H1 (cell line): ENCODE data around the gene SMARCD1. TPM values are rescaled to one million over a fixed set of nuclear protein-coding genes. Genes with fewer than 3 reads are reported as not detected.

ENCODE experiments used
- CTCF ChIA-PET: fragments of 300-600 bp; sonication (Branson Sonifier 250); formaldehyde crosslinking; loops from one replicate; lab custom pipeline; 2021; ENCODE audit not compliant: partially characterized antibody; lab: Charles Lee
- POLR2A ChIA-PET: fragments of 300-600 bp; sonication (Branson Sonifier 250); formaldehyde crosslinking; loops from one replicate; lab custom pipeline; 2021; ENCODE audit warnings: inconsistent platforms; ENCODE audit not compliant: partially characterized antibody; lab: Charles Lee
- DNase-seq, 2 experiments: peaks; one replicate each; pipeline versions ENCODE4 v3.0.0 to v3.0.0-alpha.2; 2010 to 2022; ENCODE audit warnings: low spot score in 2 of 2, low read depth in 1 of 2, mixed read lengths in 1 of 2
- FAIRE-seq: peaks from 2 replicates; lab custom pipeline; 2011; peaks lifted over from hg19 to GRCh38; lab: Jason Lieb, UNC
- H2AFZ ChIP-seq: 2 replicates; pipeline ENCODE4 v1.8.1; 2012; ENCODE audit warnings: low read length, inconsistent platforms
- H2AK5ac ChIP-seq: 2 replicates; pipeline ENCODE4 v1.6.1; 2013; ENCODE audit warnings: low read depth, low read length
- H2BK120ac ChIP-seq: replicated peaks from 2 replicates; pipeline ENCODE3; 2013; ENCODE audit warnings: low read depth, low read length, inconsistent platforms
- H2BK12ac ChIP-seq: 2 replicates; pipeline ENCODE4 v1.6.1; 2013; ENCODE audit warnings: low read depth, low read length
- H2BK15ac ChIP-seq: 2 replicates; pipeline ENCODE4 v1.6.1; 2013; ENCODE audit warnings: low read length
- H2BK20ac ChIP-seq: 2 replicates; pipeline ENCODE4 v1.6.1; 2013; ENCODE audit warnings: low read length
- H2BK5ac ChIP-seq: 2 replicates; pipeline ENCODE4 v1.6.1; 2013; ENCODE audit warnings: low read depth, low read length
- H3K14ac ChIP-seq: 2 replicates; pipeline ENCODE4 v1.6.1; 2013; ENCODE audit warnings: inconsistent platforms; ENCODE audit not compliant: insufficient read length
- H3K18ac ChIP-seq: 2 replicates; pipeline ENCODE4 v1.6.1; 2013; ENCODE audit warnings: low read length; ENCODE audit errors: extremely low read depth
- H3K23ac ChIP-seq: 2 replicates; pipeline ENCODE4 v1.6.1; 2013; ENCODE audit warnings: inconsistent platforms; ENCODE audit not compliant: insufficient read length
- H3K23me2 ChIP-seq: 2 replicates; pipeline ENCODE4 v1.6.1; 2013; ENCODE audit warnings: low read depth, low read length
- H3K27ac ChIP-seq: 2 replicates; pipeline ENCODE4 v1.6.1; 2011; ENCODE audit warnings: low read depth, low read length, inconsistent platforms
- H3K27me3 ChIP-seq, 4 experiments: replicated peaks in 1 of 4; 1 replicate in 1 of 4; 2 replicates in 3 of 4; pipeline versions ENCODE4 v1.6.1 to v1.8.1; 2011 to 2013; ENCODE audit warnings: low read length in 3 of 4, mild to moderate bottlenecking in 3 of 4, inconsistent platforms in 2 of 4, mixed read lengths in 2 of 4, moderate library complexity in 1 of 4; ENCODE audit not compliant: control insufficient read depth in 3 of 4, insufficient read depth in 3 of 4; ENCODE audit errors: extremely low read depth in 1 of 4
- H3K36me3 ChIP-seq, 4 experiments: 2 replicates each; pipeline versions ENCODE4 v1.6.1 to v1.8.1; 2011 to 2013; ENCODE audit warnings: mild to moderate bottlenecking in 4 of 4, low read length in 3 of 4, moderate library complexity in 2 of 4, control low read depth in 1 of 4, inconsistent platforms in 1 of 4; ENCODE audit not compliant: insufficient read depth in 4 of 4, control insufficient read depth in 2 of 4
- H3K4ac ChIP-seq: replicated peaks from 2 replicates; pipeline ENCODE3; 2013; ENCODE audit warnings: low read length, low read depth, mixed read lengths, inconsistent platforms; ENCODE audit not compliant: insufficient read length
- H3K4me1 ChIP-seq, 4 experiments: replicated peaks in 1 of 4; 1 replicate in 1 of 4; 2 replicates in 3 of 4; pipeline versions ENCODE4 v1.6.1 to v1.8.1; 2011 to 2013; ENCODE audit warnings: low read length in 3 of 4, inconsistent platforms in 2 of 4, mixed read lengths in 1 of 4; ENCODE audit not compliant: insufficient read depth in 4 of 4, control insufficient read depth in 3 of 4
- H3K4me2 ChIP-seq, 2 experiments: 2 replicates each; pipeline versions ENCODE4 v1.6.1 to v1.8.1; 2011 to 2013; ENCODE audit warnings: low read depth in 2 of 2, low read length in 2 of 2, control low read depth in 1 of 2, inconsistent platforms in 1 of 2, mild to moderate bottlenecking in 1 of 2; ENCODE audit not compliant: insufficient read depth in 1 of 2
- H3K4me3 ChIP-seq, 4 experiments: fragments of 200-600, 300-600 bp in 1 of 4; sonication (generic), shearing (Covaris generic), sonication (Bioruptor Twin) in 1 of 4; 2 replicates each; pipeline versions ENCODE4 v1.5.1 to v1.8.1; 2011 to 2016; ENCODE audit warnings: low read length in 4 of 4, low read depth in 3 of 4, control low read depth in 2 of 4, inconsistent platforms in 2 of 4, mild to moderate bottlenecking in 2 of 4, mixed read lengths in 1 of 4, moderate library complexity in 1 of 4; ENCODE audit not compliant: insufficient read depth in 2 of 4; ENCODE audit errors: extremely low read depth in 1 of 4
- H3K56ac ChIP-seq: replicated peaks from 2 replicates; pipeline ENCODE3; 2013; ENCODE audit warnings: low read depth, mild to moderate bottlenecking, mixed read lengths, low read length, inconsistent platforms; ENCODE audit not compliant: insufficient read length
- H3K79me1 ChIP-seq: 2 replicates; pipeline ENCODE4 v1.6.1; 2013; ENCODE audit warnings: low read depth, low read length, control low read depth
- H3K79me2 ChIP-seq, 2 experiments: 2 replicates each; pipeline versions ENCODE4 v1.6.1 to v1.8.1; 2012 to 2013; ENCODE audit warnings: low read length in 2 of 2, mild to moderate bottlenecking in 2 of 2, inconsistent platforms in 1 of 2; ENCODE audit not compliant: insufficient read depth in 2 of 2, control insufficient read depth in 1 of 2
- H3K9ac ChIP-seq, 4 experiments: replicated peaks in 1 of 4; 1 replicate in 1 of 4; 2 replicates in 3 of 4; pipeline versions ENCODE4 v1.6.1 to v1.8.1; 2011 to 2013; ENCODE audit warnings: low read depth in 3 of 4, low read length in 3 of 4, control low read depth in 2 of 4, mild to moderate bottlenecking in 2 of 4, moderate library complexity in 2 of 4, inconsistent platforms in 1 of 4; ENCODE audit errors: extremely low read depth in 1 of 4
- H3K9me3 ChIP-seq, 2 experiments: 2 replicates each; pipeline versions ENCODE4 v1.6.1 to v1.8.1; 2012 to 2013; ENCODE audit warnings: mild to moderate bottlenecking in 2 of 2, moderate library complexity in 2 of 2, control low read depth in 1 of 2, inconsistent platforms in 1 of 2, low read depth in 1 of 2, low read length in 1 of 2, mixed read lengths in 1 of 2; ENCODE audit not compliant: insufficient read depth in 2 of 2
- H4K20me1 ChIP-seq, 2 experiments: replicated peaks in 1 of 2; 2 replicates each; pipeline versions ENCODE3 to v1.8.1; 2011 to 2013; ENCODE audit warnings: inconsistent platforms in 2 of 2, low read length in 2 of 2, mild to moderate bottlenecking in 1 of 2; ENCODE audit not compliant: insufficient read depth in 2 of 2, control insufficient read depth in 1 of 2
- H4K5ac ChIP-seq: 2 replicates; pipeline ENCODE4 v1.6.1; 2013; ENCODE audit warnings: low read length, low read depth, mixed read lengths, inconsistent platforms; ENCODE audit not compliant: insufficient read length
- H4K8ac ChIP-seq: 2 replicates; pipeline ENCODE4 v1.8.0; 2013; ENCODE audit warnings: mild to moderate bottlenecking, moderate library complexity, low read length, inconsistent platforms; ENCODE audit not compliant: insufficient read depth; ENCODE audit errors: extremely low read depth
- H4K91ac ChIP-seq: replicated peaks from 2 replicates; pipeline ENCODE3; 2013; ENCODE audit warnings: low read length, mixed read lengths, inconsistent platforms; ENCODE audit not compliant: insufficient read length
- BRCA1 ChIP-seq: IDR thresholded peaks from 2 replicates; pipeline ENCODE4 v1.6.1; 2012; ENCODE audit warnings: low read depth, low read length, improper control_type of control experiment
- CHD1 ChIP-seq: IDR thresholded peaks from 2 replicates; pipeline ENCODE4 v1.6.1; 2012; ENCODE audit warnings: low read depth, low read length, improper control_type of control experiment
- HDAC2 ChIP-seq, 2 experiments: fragments of 300-600 bp in 1 of 2; sonication (generic) in 1 of 2; IDR thresholded peaks; 2 replicates each; pipeline ENCODE4 v1.6.1; 2011 to 2012; ENCODE audit warnings: low read depth in 2 of 2, low read length in 2 of 2, mild to moderate bottlenecking in 2 of 2, moderate library complexity in 2 of 2, borderline replicate concordance in 1 of 2, inconsistent platforms in 1 of 2
- POU5F1 ChIP-seq: IDR thresholded peaks from 2 replicates; pipeline ENCODE4 v1.6.1; 2011; ENCODE audit warnings: low read depth, mild to moderate bottlenecking, low read length, moderate library complexity
- RAD21 ChIP-seq, 2 experiments: IDR thresholded peaks in 1 of 2; conservative IDR thresholded peaks in 1 of 2; 2 replicates each; pipeline ENCODE4 v1.6.1; 2011; ENCODE audit warnings: low read depth in 2 of 2, low read length in 2 of 2, improper control_type of control experiment in 1 of 2, inconsistent platforms in 1 of 2, mild to moderate bottlenecking in 1 of 2, moderate library complexity in 1 of 2
- SAP30 ChIP-seq: fragments of 300-600 bp; sonication (generic); IDR thresholded peaks from 2 replicates; pipeline ENCODE4 v1.7.1; 2012; ENCODE audit warnings: low read length, moderate library complexity, mild to moderate bottlenecking, inconsistent platforms; ENCODE audit not compliant: insufficient read depth, insufficient replicate concordance
- SRF ChIP-seq: IDR thresholded peaks from 2 replicates; pipeline ENCODE4 v1.6.1; 2011; ENCODE audit warnings: mild to moderate bottlenecking, low read depth, low read length, moderate library complexity
- TAF1 ChIP-seq: IDR thresholded peaks from 2 replicates; pipeline ENCODE4 v1.6.1; 2011; ENCODE audit warnings: mild to moderate bottlenecking, low read depth, low read length
- TBP ChIP-seq: IDR thresholded peaks from 2 replicates; pipeline ENCODE4 v1.6.1; 2011; ENCODE audit warnings: low read depth, low read length, improper control_type of control experiment
- YY1 ChIP-seq: IDR thresholded peaks from 2 replicates; pipeline ENCODE4 v1.6.1; 2011; ENCODE audit warnings: low read depth, mild to moderate bottlenecking, low read length
- WGBS, 2 experiments: shearing (Covaris generic) in 1 of 2; methylation state at CpG; one replicate each; pipeline versions ENCODE4 v1.1.6 to v1.1.7; 2013 to 2015; ENCODE audit warnings: low lambda C conversion rate in 2 of 2, mixed read lengths in 2 of 2, inconsistent platforms in 1 of 2, low coverage in 1 of 2, missing lambda C conversion rate in 1 of 2; ENCODE audit not compliant: insufficient replicate concordance in 2 of 2, insufficient coverage in 1 of 2, insufficient read length in 1 of 2; ENCODE audit errors: extremely low coverage in 1 of 2, missing lambda C conversion rate in 1 of 2; 5-methylcytosine and 5-hydroxymethylcytosine counted together
- polyA plus RNA-seq, 7 experiments: library from polyadenylated mRNA; depleted of rRNA in 3 of 7; stranded (reverse) in 5 of 7; unstranded in 2 of 7; fragments of >200 nt in 5 of 7; fragments of 200-250 nt in 2 of 7; gene quantifications; 1 replicate in 5 of 7; 2 replicates in 1 of 7; 4 replicates in 1 of 7; pipeline versions ENCODE4 v1.2.1 to v1.2.3, GENCODE V29; 2011 to 2013; ENCODE audit warnings: missing spikeins in 2 of 7, mixed read lengths in 2 of 7
- total RNA-seq: library from RNA; stranded (reverse); fragmentation: NEBNext Ultra II Directional; extraction: Animal tissue kit (Norgen Biotek cat#: 25700); gene quantifications from 2 replicates; pipeline ENCODE4 v1.2.1, GENCODE V29; 2021
- TF ChIP-seq, protein P1 (sequence below), 3 experiments: IDR thresholded peaks; 1 replicate in 2 of 3; 2 replicates in 1 of 3; pipeline versions ENCODE4 v1.5.1 to v1.6.1; 2011; ENCODE audit warnings: low read length in 3 of 3, mild to moderate bottlenecking in 3 of 3, inconsistent platforms in 2 of 3, low read depth in 1 of 3, moderate library complexity in 1 of 3; ENCODE audit not compliant: insufficient read depth in 1 of 3; ENCODE audit errors: control extremely low read depth in 1 of 3

SMARCD1 gene
- total and polyA plus RNA-seq, 2 of the 8 experiments (the other 6 are each of a cell fraction or from before 2014, with no cell fraction given), result 128 to 130 TPM

DNA sequence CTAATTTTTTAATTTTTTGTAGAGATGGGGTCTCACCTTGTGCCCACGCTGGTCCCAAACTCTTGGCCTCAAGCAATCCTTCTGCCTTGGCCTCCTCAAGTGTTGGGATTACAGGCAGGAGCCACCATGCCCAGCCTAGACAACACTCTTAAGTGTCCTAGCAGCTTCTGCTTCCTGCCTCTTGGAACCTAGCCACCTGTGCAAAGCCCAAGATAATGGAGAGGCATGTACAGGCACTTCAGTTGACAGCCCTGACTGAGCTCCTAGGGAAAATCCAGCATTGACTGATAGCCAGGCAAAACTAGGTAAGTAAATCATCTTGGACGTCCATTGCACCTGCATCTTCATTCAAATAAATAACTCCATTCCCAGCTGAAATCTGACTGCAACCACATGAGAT, 42.4 kb downstream of the SMARCD1 start:
- Histone ChIP-seq H4K8ac (no peak overlapping the region), H3K18ac (no peak overlapping the region), H3K23ac (no peak overlapping the region), H3K4ac (no peak overlapping the region), H3K27me3 (no peaks in the 10 kb centered on the region), H2BK20ac (no peak overlapping the region), H2BK12ac (no peak overlapping the region), H3K79me1 (no peaks in the 10 kb centered on the region), H2BK5ac (no peak overlapping the region), H3K4me3 (no peak overlapping the region), H2AK5ac (no peak overlapping the region), H3K14ac (no peak overlapping the region), H4K20me1 (peaks cover 0 to 2% of the 10 kb centered on the region in 2 experiments), H4K5ac (no peak overlapping the region), H3K36me3 (peaks cover 11 to 31% (median 19%) of the 10 kb centered on the region in 4 experiments; a peak in 7 of 8 replicates), H2BK120ac (no peak overlapping the region), H2AFZ (no peak overlapping the region), H3K56ac (no peak overlapping the region), H4K91ac (no peak overlapping the region), H3K4me1 (no peaks in the 10 kb centered on the region), H3K23me2 (no peaks in the 10 kb centered on the region), H3K27ac (no peak overlapping the region), H3K9ac (no peak overlapping the region), H3K4me2 (no peak overlapping the region), H3K79me2 (no peaks in the 10 kb centered on the region), H3K9me3 (no peaks in the 10 kb centered on the region), H2BK15ac (no peak overlapping the region)
- no peak for FAIRE-seq
- 91% methylated on average over 2 of the region's 2 CpGs; no CpG with 5 or more reads in 1 of the 2 experiments for WGBS, 2 experiments
- ChIA-PET CTCF (interaction anchor here (0.7 to 32.9 kb wide), 7 partner anchors 9 to 187 kb away, joined by 3 to 625 read pairs (median 5); partner anchors contain the start of genes COX14 and SMARCD1), POLR2A (interaction anchor here (0.9 to 4.2 kb wide), 7 partner anchors 11 to 39 kb away, joined by 3 to 19 read pairs (median 6); partner anchors contain the start of genes CERS5, COX14 and GPD1)
- no peak for DNase-seq
- no peak for TF ChIP-seq TAF1
- TF ChIP-seq TBP, result no peak
- TF ChIP-seq, protein P1, sequence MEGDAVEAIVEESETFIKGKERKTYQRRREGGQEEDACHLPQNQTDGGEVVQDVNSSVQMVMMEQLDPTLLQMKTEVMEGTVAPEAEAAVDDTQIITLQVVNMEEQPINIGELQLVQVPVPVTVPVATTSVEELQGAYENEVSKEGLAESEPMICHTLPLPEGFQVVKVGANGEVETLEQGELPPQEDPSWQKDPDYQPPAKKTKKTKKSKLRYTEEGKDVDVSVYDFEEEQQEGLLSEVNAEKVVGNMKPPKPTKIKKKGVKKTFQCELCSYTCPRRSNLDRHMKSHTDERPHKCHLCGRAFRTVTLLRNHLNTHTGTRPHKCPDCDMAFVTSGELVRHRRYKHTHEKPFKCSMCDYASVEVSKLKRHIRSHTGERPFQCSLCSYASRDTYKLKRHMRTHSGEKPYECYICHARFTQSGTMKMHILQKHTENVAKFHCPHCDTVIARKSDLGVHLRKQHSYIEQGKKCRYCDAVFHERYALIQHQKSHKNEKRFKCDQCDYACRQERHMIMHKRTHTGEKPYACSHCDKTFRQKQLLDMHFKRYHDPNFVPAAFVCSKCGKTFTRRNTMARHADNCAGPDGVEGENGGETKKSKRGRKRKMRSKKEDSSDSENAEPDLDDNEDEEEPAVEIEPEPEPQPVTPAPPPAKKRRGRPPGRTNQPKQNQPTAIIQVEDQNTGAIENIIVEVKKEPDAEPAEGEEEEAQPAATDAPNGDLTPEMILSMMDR (IDR thresholded peaks at IDR 0.05; ENCODE audit: control extremely low read depth in 1 of 3, insufficient read depth in 1 of 3, low read depth in 1 of 3, low read length in 3 of 3), result no peak
- no peak for TF ChIP-seq SAP30
- no peak for TF ChIP-seq POU5F1
- no peak for TF ChIP-seq SRF
- no peak for TF ChIP-seq BRCA1
- TF ChIP-seq YY1, result no peak
- TF ChIP-seq CHD1, result no peak
- no peak for TF ChIP-seq HDAC2 (IDR thresholded peaks at IDR 0.05; ENCODE audit: borderline replicate concordance in 1 of 2, low read depth in 2 of 2, low read length in 2 of 2)
- TF ChIP-seq RAD21 (IDR thresholded peaks at IDR 0.05 in 1 of 2, conservative IDR thresholded peaks at IDR 0.05 in 1 of 2; ENCODE audit: low read depth in 2 of 2, low read length in 2 of 2), result no peak
